NCI-H187 treated with DMSO at 0.1 percent for 48 hours (cell line): Measurements from ENCODE around the gene TPK1.
"Not testable (repeated sequence)": the region's sequence is repeated elsewhere in the genome, so short reads cannot be mapped to it uniquely, and the experiment has no call there.

Source experiments
- DNase-seq: peaks from one replicate; lab custom pipeline; 2025; lab: John Stamatoyannopoulos, UW

The TPK1 gene

DNA sequence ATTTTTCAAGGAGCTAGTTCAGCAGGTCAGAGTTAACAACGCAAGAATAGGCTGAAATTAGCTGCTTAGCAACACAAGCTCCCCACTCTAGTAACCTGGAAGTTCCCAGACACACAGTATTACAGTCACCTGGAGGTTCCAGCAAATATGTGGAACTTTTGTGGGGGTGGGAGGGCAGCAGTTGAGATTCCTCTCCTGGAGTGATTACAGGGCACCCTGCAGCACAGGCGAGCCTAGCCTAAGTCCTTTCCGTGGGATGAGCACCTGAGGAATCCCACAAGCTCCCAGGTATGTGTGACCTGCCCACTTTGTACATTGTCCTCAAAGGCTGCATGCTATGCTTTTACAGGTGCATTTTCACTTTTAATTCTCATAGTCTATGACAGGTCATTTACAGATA, 13.6 kb downstream of the TPK1 start:
- no peak for DNase-seq

DNA sequence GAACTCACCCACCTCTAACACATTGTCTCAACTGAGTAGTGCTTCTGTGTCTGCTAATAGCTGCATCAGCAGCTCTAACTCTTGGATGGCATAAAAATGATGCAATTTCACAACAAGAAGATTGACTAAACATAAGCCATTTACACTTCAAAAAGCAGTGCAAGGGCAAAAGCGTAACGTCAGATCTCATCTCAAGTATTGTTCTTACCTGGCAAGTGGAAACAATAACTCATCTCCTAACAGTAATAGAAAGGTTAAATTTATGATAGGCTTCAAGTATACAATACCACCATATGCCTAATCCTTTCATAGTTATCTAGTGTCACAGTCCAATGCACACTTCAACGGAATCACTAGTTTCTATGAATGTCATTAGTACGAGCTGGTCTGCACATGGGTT, 14.8 kb downstream of the TPK1 start:
- DNase-seq: peak; percentile 85

DNA sequence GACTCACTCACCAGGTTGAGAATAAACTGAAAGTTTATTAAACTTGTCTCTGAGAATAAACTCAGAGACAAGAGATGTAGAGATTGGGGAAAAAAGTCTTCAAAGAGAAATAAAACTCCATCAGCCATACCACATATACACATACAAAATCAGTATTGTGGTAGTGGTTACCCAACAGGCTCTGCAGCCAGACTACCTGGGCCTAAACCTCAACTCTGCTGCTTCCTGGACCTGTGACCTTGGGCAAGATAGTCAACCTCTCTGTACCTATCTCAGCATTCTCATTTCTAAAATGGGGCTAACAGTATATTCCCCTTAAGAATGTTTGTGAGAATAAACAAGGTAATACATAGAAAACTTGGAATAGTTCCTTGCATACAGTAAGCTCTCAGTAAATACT, 15.3 kb downstream of the TPK1 start:
- no peak for DNase-seq

DNA sequence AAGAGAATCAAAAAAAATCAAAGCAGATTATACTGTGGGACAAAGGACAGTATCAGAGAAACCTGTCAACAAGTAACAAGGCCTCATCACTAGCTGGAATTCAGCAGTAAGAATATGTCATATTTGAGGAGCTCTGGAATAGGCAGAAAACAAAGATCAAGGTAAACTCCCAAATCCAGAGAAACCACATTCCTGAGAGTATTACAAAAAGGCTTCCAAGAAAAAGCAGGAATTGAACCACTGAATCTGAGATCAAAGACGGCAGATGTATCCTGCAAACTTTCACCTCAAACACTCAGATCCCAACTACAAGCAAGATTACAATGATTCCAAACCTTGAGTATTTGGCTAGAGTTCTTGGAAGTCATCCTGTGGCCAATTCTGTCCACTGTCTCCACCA, 16.3 kb downstream of the TPK1 start:
- DNase-seq: no peak

DNA sequence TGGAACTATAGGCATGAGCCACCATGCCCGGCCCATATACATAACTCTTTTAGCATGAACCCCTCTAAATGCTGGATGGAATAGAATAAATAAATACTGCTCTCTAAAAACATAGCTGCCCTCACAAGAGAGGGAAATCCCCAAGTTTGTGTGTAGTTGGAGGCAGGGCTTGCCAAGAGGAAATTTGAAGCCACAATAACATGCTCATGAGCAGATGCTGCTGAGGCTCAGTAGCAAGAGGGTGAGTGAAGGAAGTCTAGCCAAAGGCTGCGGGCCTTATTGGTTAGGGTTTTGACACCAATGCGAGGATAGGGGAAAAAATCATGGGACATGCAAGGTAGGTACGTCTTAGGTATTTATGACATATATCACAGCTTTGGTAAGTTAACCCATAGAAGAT, 17.3 kb downstream of the TPK1 start:
- no peak for DNase-seq

DNA sequence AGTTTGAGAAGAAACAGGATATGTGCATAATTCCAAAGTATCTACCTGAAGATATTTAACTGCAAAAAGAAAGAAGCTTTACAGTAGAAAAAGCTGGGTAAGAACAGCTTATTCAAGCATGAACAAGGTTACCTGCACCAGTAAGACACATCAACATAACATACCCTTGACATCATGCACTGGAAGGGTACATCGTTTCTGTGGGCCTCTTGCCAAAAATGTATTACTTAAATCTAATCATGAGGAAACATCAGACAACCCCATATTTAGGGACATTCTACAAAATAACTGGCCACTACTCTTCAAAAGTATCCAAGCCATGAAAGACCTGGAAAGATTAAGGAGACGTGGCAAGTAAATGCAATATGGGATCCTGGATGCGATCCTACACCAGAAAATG, 18.9 kb downstream of the TPK1 start:
- no peak for DNase-seq

DNA sequence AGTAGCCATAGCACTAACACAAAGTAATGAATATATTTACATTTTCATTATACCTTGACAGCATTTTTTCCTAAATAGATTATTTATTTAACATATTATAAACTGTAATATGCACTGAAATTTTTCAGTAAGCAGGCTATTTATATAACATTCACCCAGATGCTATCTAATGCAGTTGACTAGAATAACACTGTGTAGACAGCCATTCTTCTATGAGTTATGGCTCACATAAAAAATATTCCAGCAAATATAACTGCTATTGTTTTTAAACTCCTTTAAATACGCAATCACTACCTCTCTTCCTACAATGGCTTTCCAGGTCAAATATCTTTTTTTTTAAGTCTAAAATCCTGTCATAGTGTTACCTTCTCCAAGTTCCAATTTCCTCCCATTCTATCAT, 21.6 kb downstream of the TPK1 start:
- no peak for DNase-seq

DNA sequence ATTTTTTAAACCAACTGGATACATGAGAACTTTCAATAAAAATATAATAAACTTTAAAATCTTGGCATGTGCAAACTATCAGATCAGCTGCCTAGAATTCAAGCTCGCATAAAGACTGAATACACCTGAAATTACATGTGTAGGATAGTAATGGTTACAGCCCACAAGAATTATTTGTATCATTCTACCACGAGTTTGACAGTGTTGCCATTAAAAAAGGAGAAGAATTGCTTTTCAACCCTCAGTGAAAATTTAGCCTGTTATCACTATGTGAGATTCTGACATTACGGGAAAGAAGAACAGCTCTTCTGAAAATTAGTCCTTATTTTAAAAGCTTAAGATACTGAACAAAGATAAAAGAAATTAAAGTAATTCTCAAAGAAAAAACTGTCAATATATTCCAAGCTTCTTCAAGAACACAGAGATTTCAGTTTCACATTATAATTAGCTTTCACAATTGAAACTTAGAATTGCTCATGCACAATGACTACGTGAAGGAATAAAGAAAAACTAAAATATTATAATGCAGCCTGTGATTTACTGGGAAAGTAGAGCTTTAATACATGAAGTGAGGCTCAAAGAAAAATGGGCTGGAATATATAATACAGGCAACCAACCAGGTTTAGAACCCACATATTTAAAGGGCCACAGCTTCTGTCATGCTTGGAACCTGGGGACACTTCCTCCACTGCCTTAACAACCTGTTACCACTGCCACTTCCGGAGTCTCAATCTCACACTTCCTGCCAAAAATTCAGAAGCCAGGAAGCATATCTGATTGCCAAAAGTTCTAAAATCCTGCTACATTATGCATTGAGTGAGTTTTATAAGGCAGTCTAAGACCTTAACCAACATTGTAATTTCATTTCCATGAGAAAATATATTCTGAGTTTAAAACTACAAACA, 23.2 kb downstream of the TPK1 start:
- no peak for DNase-seq

DNA sequence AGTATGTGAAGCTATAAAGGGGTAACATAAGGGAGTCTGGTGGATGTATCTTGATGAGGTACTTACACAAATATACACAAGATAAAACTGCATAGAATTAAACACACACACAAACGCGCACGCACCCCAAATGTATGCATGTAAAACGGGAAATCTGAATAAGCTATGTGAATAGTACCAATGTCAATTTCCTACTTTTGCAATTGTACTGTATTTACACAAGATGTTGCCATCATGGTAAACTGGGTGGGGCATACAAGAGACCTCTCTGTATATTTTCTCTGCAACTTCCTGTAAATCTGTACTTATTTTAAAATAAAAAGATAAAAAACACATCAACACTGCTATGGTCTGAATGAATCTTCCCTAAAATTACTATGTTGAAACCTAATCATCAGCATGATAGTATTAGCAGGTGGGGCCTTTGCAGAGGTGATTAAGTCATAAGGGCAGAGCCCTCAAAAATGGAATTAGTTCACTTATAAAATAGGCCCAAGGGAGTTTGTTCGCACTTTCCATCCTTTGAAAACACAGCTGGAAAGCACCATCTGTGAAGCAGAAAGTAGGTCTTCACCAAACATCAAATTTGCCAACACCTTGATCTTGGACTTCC, 30.1 kb downstream of the TPK1 start:
- no peak for DNase-seq

DNA sequence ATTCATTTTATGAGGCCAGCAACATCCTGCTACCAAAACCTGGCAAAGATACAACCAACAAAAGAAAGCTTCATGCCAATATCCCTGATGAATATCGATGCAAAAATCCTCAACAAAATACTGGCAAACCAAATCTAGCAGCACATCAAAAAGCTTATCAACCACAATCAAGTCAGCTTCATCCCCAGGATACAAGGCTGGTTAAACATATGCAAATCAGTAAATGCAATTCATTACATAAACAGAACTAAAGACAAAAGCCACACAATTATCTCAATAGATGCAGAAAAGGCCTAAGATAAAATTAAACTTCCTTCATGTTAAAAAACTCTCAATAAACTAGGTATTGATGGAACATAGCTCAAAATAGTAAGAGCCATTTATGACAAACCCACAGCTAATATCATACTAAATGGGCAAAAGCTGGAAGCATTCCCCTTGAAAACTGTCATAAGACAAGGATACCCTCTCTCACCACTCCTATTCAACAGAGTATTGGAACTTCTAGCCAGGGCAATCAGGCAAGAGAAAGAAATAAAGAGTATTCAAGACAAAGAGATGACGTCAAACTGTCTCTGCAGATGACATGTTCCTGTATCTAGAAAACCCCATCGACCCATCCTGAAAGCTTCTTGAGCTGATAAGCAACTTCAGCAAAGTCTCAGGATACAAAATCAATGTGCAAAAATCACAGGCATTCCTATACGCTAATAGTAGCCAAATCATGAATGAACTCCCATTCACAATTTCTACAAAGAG, 35.0 kb downstream of the TPK1 start:
- DNase-seq: not testable (repeated sequence)

DNA sequence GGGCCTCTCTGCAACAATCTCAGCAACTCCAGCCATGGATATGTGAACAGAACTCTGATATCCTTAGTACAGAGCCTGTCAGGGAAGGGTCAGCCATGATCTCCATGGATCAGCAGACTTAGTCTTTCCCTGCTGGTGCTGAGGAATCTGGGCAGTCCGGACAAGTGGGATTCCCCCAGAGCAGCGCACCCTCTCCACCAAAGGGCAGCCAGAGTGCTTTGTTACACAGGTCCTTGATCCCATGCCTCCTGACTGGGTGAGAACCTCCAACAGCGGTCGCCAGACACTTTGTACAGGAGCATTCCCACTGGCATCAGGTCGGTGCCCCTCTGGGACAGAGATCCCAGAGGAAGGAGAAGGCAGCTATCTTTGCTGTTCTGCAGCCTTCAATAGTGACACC, 38.9 kb downstream of the TPK1 start:
- no peak for DNase-seq

DNA sequence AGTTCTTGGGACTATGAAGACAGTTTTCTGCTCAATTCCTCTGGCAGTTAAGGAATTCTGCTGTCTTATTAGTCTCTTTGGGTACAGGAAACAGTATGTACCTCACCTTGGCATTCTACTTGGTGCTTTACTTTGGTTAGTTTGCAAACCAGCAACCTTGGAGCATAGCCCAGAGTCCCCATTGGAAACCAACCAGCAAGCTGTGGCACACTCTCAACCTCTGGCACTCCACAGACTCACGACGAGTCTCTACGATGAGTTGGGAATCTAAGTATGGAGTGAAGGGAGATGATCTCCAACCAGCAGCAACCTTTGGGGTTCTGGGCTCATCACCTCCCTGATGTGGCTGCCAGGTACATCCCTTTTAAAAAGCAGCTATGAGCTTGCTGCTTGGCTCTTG, 43.8 kb downstream of the TPK1 start:
- no peak for DNase-seq

DNA sequence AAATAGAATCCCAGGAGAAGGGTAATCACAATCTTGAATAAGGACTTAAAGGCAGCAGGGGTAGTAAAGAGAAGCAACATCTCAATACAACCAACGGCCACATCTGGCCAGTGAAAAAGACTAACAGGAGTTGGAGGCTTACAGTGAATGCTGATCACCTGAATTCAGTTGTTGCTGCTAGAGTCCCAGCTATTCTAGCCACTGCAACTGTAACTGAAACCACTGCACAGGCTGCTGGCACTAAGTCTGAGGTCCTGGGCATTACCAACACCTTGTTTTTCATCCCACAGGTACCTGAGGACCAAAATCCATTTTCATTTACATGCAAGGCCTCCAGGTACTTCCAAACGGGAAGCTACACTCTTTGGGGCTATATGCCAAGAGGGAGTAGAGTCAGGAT, 44.4 kb downstream of the TPK1 start:
- no peak for DNase-seq

DNA sequence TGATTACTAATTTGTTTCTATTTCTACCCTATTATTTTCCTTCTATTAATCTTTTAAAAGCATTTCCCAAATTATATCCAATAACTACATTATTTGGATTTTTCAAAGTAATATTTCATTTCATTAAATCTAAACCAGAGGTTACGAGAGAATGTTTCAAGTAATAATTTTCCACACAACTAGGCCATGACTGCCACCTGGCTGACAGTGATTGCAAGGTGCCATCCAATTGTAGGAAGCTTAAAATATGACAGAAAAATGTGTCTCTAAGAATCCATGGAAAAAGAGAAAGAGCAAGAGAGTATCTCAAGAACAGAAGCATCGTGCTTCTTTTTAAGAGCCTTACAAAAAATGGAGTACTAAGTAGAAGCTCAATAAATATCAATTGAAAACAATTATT, 48.7 kb downstream of the TPK1 start:
- no peak for DNase-seq

DNA sequence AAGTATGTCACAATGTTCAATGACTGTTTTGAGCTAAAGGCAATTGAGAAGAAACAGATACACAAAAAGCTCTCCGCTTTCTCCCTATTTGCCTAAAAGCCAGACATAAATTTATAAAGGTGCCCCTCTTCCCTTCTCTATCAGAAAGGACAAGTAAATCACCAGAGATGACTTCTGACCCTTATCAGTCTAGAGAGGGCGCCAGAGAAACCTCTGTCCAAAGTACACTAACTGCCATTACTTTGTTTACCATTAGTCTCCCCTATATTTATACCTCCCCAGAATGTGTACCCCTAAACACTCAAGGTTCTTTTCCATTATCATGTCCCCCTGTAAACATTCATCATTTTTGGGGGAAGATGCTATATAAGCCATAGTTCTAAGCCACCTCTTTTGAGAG, 49.3 kb downstream of the TPK1 start:
- DNase-seq: no peak

DNA sequence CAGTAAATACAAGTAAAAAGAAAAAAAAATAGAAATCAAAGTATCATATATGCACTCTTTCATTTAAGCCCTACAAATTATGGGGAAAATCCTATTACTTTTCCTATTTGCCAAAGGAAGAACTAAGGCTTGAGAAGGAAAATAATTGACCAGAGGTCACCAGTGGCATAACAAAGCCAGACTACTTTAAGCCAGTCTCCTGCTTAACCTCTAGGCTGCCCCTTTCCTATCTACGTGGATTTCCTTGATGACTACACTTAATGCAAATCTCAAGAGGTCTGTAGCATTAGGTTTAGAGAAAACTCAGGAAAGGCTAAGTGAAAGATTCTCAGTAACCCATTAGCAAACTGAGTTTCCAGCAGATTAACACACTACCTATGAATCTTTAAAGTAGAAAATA, 49.8 kb downstream of the TPK1 start:
- DNase-seq: no peak

DNA sequence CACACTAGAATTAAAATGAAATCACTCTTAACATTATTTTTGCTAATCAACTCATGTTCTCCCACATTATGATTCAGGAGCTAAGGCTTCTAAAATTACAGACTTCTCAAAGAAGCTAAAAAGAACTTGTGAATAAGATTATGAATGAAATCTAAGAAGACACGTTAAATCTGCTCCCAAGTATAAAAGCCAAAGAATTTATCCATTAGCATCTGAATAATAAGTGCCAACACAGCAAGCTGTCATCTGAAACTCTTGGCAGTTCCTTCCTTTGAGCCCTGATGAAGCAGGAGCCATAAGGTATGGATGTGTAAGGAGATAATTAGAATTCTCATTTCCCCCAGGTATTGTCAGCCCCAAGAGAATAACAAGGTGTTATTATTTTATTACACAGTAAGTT, 50.3 kb downstream of the TPK1 start:
- no peak for DNase-seq

DNA sequence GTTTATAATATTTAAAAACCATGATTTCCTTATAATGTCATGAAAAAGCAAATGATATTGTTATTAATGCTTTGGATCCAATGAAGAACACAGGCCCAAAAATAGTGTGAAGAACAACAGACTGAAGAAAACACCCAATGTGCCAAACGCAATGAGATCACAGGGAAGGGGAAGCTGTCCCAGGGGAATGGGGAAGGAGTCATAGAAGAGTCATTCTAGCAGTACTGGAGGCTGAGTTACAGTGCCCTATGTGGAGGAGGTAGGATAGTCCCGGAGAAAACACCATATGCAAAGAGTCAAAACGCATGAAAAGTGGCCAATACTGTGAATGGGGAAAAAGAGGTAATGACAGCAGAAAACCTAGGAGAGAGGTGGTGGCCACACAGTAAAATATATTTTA, 50.9 kb downstream of the TPK1 start:
- no peak for DNase-seq

DNA sequence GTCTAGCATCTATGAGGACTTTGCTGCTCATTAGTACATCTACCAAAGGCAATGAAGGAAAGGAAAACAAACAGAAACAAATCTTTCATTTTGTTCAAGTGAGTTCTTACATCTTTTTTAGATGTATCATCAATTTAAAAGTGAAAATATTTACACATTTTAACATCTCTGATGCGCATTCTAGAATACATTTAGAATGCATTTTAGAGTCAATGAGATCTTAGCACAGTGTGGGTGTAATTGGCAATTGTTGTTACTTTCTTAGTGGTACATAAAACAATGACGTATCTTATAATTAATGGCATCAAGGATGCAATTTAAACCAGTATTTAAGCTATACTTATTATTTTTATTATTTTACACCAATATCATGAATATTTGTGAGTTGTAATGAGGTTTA, 51.4 kb downstream of the TPK1 start:
- DNase-seq: no peak

DNA sequence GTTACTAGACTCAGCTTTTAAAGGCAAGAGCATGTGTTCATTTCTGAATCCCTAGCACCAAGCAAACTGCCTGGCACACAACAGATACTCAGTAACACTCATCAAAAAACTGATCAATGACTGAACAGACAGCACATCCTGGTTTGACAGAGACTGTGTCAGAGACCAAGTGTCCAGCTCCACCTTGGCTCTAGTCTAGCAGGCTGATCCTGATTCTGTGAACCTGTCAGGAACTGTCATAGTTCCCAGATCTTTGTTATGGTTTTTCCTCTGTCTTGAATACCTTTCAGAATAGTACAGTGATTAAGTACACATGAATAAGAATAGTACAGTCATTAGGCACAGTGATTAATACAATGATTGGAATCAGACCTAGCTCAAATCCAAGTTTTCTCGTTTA, 53.0 kb downstream of the TPK1 start:
- DNase-seq: no peak

DNA sequence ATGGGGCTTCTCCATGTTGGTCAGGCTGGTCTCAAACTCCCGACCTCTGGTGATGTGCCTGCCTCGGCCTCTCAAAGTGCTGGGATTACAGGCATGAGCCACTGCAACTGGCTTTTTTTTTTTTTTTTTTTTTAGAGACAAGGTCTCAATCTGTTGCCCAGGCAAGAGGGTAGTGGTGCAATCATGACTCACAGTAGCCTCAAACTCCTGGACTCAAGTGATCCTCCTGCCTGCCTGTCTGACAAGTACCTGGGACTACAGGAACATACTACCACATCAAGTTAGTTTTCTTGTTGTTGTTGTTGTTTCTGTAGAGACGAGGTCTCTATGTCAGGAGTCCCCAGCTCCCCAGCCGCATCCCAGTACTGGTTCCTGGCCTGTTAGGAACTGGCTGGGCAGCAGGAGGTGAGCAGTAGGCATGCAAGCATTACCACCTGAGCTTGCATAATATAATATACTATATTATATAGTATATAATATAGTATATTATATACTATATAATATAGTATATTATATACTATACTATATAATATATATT, 55.7 kb downstream of the TPK1 start:
- DNase-seq: no peak

DNA sequence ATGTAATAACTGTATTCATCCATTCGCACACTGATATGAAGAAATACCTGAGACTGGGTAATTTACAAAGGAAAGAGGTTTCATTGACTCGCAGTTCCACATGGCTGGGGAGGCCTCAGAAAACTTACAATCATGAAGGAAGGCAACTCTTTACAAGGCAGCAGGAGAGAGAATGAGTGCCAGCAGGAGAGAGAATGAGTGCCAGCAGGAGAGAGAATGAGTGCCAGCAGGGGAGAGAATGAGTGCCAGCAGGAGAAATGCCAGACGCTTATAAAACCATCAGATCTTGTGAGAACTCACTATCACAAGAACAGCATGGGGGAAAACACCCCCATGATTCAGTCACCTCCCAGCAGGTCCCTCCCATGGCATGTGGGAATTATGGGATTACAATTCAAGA, 58.0 kb downstream of the TPK1 start:
- DNase-seq: not testable (repeated sequence)
